IPS-20b (cell line): Measurements from ENCODE around the gene PHB1.
"Not testable (repeated sequence)": the region's sequence is repeated elsewhere in the genome, so short reads cannot be mapped to it uniquely, and the experiment has no call there.

Experiments used
- H3K27ac ChIP-seq: one replicate; pipeline ENCODE4 v1.5.1; 2013; ENCODE audit warnings: low read length
- H3K27me3 ChIP-seq: 2 replicates; pipeline ENCODE4 v1.6.1; 2013; ENCODE audit warnings: mild to moderate bottlenecking, low read length, inconsistent platforms; ENCODE audit not compliant: insufficient read depth
- H3K36me3 ChIP-seq: 2 replicates; pipeline ENCODE4 v1.6.1; 2013; ENCODE audit warnings: low read depth, mild to moderate bottlenecking, inconsistent platforms, low read length, moderate library complexity; ENCODE audit not compliant: insufficient read depth
- H3K4me1 ChIP-seq: 2 replicates; pipeline ENCODE4 v1.6.1; 2013; ENCODE audit warnings: mild to moderate bottlenecking, control low read depth, inconsistent platforms, low read length, moderate library complexity; ENCODE audit not compliant: insufficient read depth
- H3K4me3 ChIP-seq: 2 replicates; pipeline ENCODE4 v1.5.1; 2013; ENCODE audit warnings: mild to moderate bottlenecking, low read length, inconsistent platforms
- H3K9ac ChIP-seq: 2 replicates; pipeline ENCODE4 v1.6.1; 2013; ENCODE audit warnings: low read depth, mild to moderate bottlenecking, inconsistent platforms, low read length, moderate library complexity
- H3K9me3 ChIP-seq: 2 replicates; pipeline ENCODE4 v1.6.1; 2013; ENCODE audit warnings: mild to moderate bottlenecking, low read depth, low read length, inconsistent platforms; ENCODE audit not compliant: insufficient read depth

The PHB1 gene

GRCh38 chr17:49369089-49369488, 45.6 kb downstream of the PHB1 start:
- H3K27me3 ChIP-seq, result no peaks in the 10 kb centered on the region
- no peaks in the 10 kb centered on the region for H3K36me3 ChIP-seq
- H3K4me1 ChIP-seq, result peaks cover 15% of the 10 kb centered on the region; the same call in 1 of the 2 replicates
- H3K9ac ChIP-seq, result no peak overlapping the region
- no peak overlapping the region for H3K27ac ChIP-seq
- no peak overlapping the region for H3K4me3 ChIP-seq
- no peaks in the 10 kb centered on the region for H3K9me3 ChIP-seq

GRCh38 chr17:49365667-49366066, 49.0 kb downstream of the PHB1 start:
- no peak overlapping the region for H3K27ac ChIP-seq
- no peak overlapping the region for H3K4me3 ChIP-seq
- peaks cover 11% of the 10 kb centered on the region; the same call in 1 of the 2 replicates for H3K4me1 ChIP-seq
- H3K9ac ChIP-seq, result no peak overlapping the region
- H3K36me3 ChIP-seq, result no peaks in the 10 kb centered on the region
- H3K27me3 ChIP-seq, result no peaks in the 10 kb centered on the region
- no peaks in the 10 kb centered on the region for H3K9me3 ChIP-seq

- H3K9ac ChIP-seq, H3K4me3 ChIP-seq, H3K27me3 ChIP-seq, H3K27ac ChIP-seq, H3K36me3 ChIP-seq, H3K9me3 ChIP-seq: not testable (repeated sequence)
- H3K4me1 ChIP-seq, result peaks cover 15% of the 10 kb centered on the region; the same call in 1 of the 2 replicates
Observed at GRCh38 chr17:49365126-49365525, 49.6 kb downstream of the PHB1 start.

GRCh38 chr17:49364119-49364518, 50.6 kb downstream of the PHB1 start:
- H3K27ac ChIP-seq, result no peak overlapping the region
- H3K9ac ChIP-seq, result no peak overlapping the region
- no peaks in the 10 kb centered on the region for H3K9me3 ChIP-seq
- no peaks in the 10 kb centered on the region for H3K27me3 ChIP-seq
- peaks cover 19% of the 10 kb centered on the region for H3K4me1 ChIP-seq
- no peaks in the 10 kb centered on the region for H3K36me3 ChIP-seq
- H3K4me3 ChIP-seq, result no peak overlapping the region

GRCh38 chr17:49363251-49363650, 51.4 kb downstream of the PHB1 start:
- H3K9ac ChIP-seq, result peak overlapping the region; percentile 79; the same call in 1 of the 2 replicates
- no peaks in the 10 kb centered on the region for H3K27me3 ChIP-seq
- H3K36me3 ChIP-seq, result no peaks in the 10 kb centered on the region
- H3K27ac ChIP-seq, result no peak overlapping the region
- H3K4me3 ChIP-seq, result peak overlapping the region; percentile 86
- H3K9me3 ChIP-seq, result no peaks in the 10 kb centered on the region
- peaks cover 19% of the 10 kb centered on the region for H3K4me1 ChIP-seq

- Histone ChIP-seq H3K27me3 (no peaks in the 10 kb centered on the region), H3K36me3 (no peaks in the 10 kb centered on the region), H3K27ac (peak overlapping the region; percentile 96), H3K9ac (peak overlapping the region; percentile 79; the same call in 1 of the 2 replicates), H3K4me1 (peaks cover 19% of the 10 kb centered on the region), H3K9me3 (no peaks in the 10 kb centered on the region), H3K4me3 (peak overlapping the region; percentile 86)
Observed at GRCh38 chr17:49362723-49363117, 52.0 kb downstream of the PHB1 start.

GRCh38 chr17:49361902-49362722, 52.6 kb downstream of the PHB1 start, which contains the start of gene ZNF652:
Gene ZNF652 (minus strand): TSS chr17:49362250. CDS start chr17:49317725, 44,525 bp downstream.
- peak within 1 kb of the TSS; percentile 87 for H3K4me3 ChIP-seq
- H3K9me3 ChIP-seq, result no peaks in the 10 kb centered on the region
- no peaks in the 10 kb centered on the region for H3K27me3 ChIP-seq
- peak within 1 kb of the TSS; percentile 79 for H3K9ac ChIP-seq
- peaks cover 19% of the 10 kb centered on the region for H3K4me1 ChIP-seq
- H3K27ac ChIP-seq, result peak within 1 kb of the TSS; percentile 96
- no peaks in the 10 kb centered on the region for H3K36me3 ChIP-seq

- Histone ChIP-seq H3K27ac (no peak overlapping the region), H3K27me3 (no peaks in the 10 kb centered on the region), H3K4me3 (peak overlapping the region; percentile 87), H3K9me3 (no peaks in the 10 kb centered on the region), H3K4me1 (peaks cover 19% of the 10 kb centered on the region), H3K9ac (peak overlapping the region; percentile 79), H3K36me3 (no peaks in the 10 kb centered on the region)
Observed at GRCh38 chr17:49361129-49361901, 53.4 kb downstream of the PHB1 start.

GRCh38 chr17:49360796-49361128, 53.9 kb downstream of the PHB1 start:
- Histone ChIP-seq H3K9ac (peak overlapping the region; percentile 79; the same call in 1 of the 2 replicates), H3K36me3 (no peaks in the 10 kb centered on the region), H3K4me1 (peaks cover 19% of the 10 kb centered on the region), H3K27ac (no peak overlapping the region), H3K4me3 (peak overlapping the region; percentile 87), H3K27me3 (no peaks in the 10 kb centered on the region), H3K9me3 (no peaks in the 10 kb centered on the region)

- Histone ChIP-seq H3K9ac (peak overlapping the region; percentile 79; the same call in 1 of the 2 replicates), H3K36me3 (no peaks in the 10 kb centered on the region), H3K9me3 (no peaks in the 10 kb centered on the region), H3K27me3 (no peaks in the 10 kb centered on the region), H3K4me1 (peaks cover 19% of the 10 kb centered on the region), H3K27ac (no peak overlapping the region), H3K4me3 (peak overlapping the region; percentile 87)
Observed at GRCh38 chr17:49359990-49360795, 54.5 kb downstream of the PHB1 start.

- Histone ChIP-seq H3K4me3 (no peak overlapping the region), H3K36me3 (no peaks in the 10 kb centered on the region), H3K4me1 (peaks cover 19% of the 10 kb centered on the region), H3K27ac (no peak overlapping the region), H3K9ac (no peak overlapping the region; the same call in 1 of the 2 replicates), H3K27me3 (no peaks in the 10 kb centered on the region), H3K9me3 (no peaks in the 10 kb centered on the region)
Observed at GRCh38 chr17:49358641-49359247, 55.9 kb downstream of the PHB1 start.
